Thoracic aorta (tissue), 2 donors: ENCODE data around the gene DNAH8. TPM values are rescaled to one million over a fixed set of nuclear protein-coding genes. Genes with fewer than 3 reads are reported as not detected.

ENCODE experiments used
- ATAC-seq: fragments of 150-250 bp; one replicate; pipeline ENCODE4 v1.8.0; 2017; ENCODE audit warnings: low read depth; ENCODE audit not compliant: insufficient number of reproducible peaks, low FRiP score
- DNase-seq: peaks from one replicate; pipeline ENCODE4 v3.0.0-alpha.2; 2020; ENCODE audit warnings: low spot score
- H3K27ac ChIP-seq, 2 donors: fragments of 200-600 bp; sonication (generic); 1 replicate in 1 of 2; 2 replicates in 1 of 2; pipeline ENCODE4 v1.5.1; 2016; ENCODE audit warnings: mild to moderate bottlenecking in 2 of 2, moderate library complexity in 2 of 2
- H3K27me3 ChIP-seq: fragments of 200-600 bp; sonication (generic); replicated peaks from 2 replicates; pipeline ENCODE4 v1.6.0; 2016; ENCODE audit warnings: mild to moderate bottlenecking; ENCODE audit not compliant: insufficient read depth
- H3K36me3 ChIP-seq: fragments of 200-600 bp; sonication (generic); one replicate; pipeline ENCODE4 v1.5.1; 2016
- H3K4me1 ChIP-seq, 2 donors: fragments of 200-600 bp; sonication (generic); 1 replicate in 1 of 2; 2 replicates in 1 of 2; pipeline versions ENCODE4 v1.5.1 to v1.6.0; 2016; ENCODE audit warnings: low read depth in 2 of 2, mild to moderate bottlenecking in 1 of 2; ENCODE audit not compliant: control insufficient read depth in 1 of 2
- H3K4me3 ChIP-seq: fragments of 200-600 bp; sonication (generic); 2 replicates; pipeline ENCODE4 v1.5.1; 2016; ENCODE audit warnings: mild to moderate bottlenecking
- H3K9me3 ChIP-seq: fragments of 200-600 bp; sonication (generic); 2 replicates; pipeline ENCODE4 v1.5.1; 2016
- total RNA-seq, 2 donors: library from RNA; depleted of rRNA; stranded (reverse); fragments of >200 nt; gene quantifications; one replicate each; pipeline versions ENCODE4 v1.1.0 to v1.2.3, GENCODE V29; 2016
- TF ChIP-seq, protein P1 (sequence below): fragments of 200-600 bp; sonication (generic); IDR thresholded peaks from one replicate; pipeline ENCODE4 v1.5.1; 2019; ENCODE audit warnings: antibody characterized with exemption

Gene DNAH8
- total RNA-seq, 2 donors from 2014 or later = 0.14 TPM; not detected in 1

- no peak overlapping the region for H3K27ac ChIP-seq
- H3K4me1 ChIP-seq = no peaks in the 10 kb centered on the region
- peaks cover 10% of the 10 kb centered on the region for H3K36me3 ChIP-seq
- no peak for ATAC-seq
- H3K4me3 ChIP-seq = no peak overlapping the region
- DNase-seq = no peak
- H3K9me3 ChIP-seq = no peaks in the 10 kb centered on the region
- no peaks in the 10 kb centered on the region for H3K27me3 ChIP-seq
- TF ChIP-seq, protein P1, sequence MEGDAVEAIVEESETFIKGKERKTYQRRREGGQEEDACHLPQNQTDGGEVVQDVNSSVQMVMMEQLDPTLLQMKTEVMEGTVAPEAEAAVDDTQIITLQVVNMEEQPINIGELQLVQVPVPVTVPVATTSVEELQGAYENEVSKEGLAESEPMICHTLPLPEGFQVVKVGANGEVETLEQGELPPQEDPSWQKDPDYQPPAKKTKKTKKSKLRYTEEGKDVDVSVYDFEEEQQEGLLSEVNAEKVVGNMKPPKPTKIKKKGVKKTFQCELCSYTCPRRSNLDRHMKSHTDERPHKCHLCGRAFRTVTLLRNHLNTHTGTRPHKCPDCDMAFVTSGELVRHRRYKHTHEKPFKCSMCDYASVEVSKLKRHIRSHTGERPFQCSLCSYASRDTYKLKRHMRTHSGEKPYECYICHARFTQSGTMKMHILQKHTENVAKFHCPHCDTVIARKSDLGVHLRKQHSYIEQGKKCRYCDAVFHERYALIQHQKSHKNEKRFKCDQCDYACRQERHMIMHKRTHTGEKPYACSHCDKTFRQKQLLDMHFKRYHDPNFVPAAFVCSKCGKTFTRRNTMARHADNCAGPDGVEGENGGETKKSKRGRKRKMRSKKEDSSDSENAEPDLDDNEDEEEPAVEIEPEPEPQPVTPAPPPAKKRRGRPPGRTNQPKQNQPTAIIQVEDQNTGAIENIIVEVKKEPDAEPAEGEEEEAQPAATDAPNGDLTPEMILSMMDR = no peak
Observed at GRCh38 chr6:38676974-38677544, 38.1 kb upstream of the DNAH8 start.

- H3K36me3 ChIP-seq = peaks cover 10% of the 10 kb centered on the region
- TF ChIP-seq, protein P1 = no peak
- no peaks in the 10 kb centered on the region for H3K27me3 ChIP-seq
- no peaks in the 10 kb centered on the region for H3K9me3 ChIP-seq
- no peak overlapping the region for H3K27ac ChIP-seq
- H3K4me1 ChIP-seq = no peaks in the 10 kb centered on the region
- no peak for DNase-seq
- no peak for ATAC-seq
- no peak overlapping the region for H3K4me3 ChIP-seq
Observed at GRCh38 chr6:38678178-38678760, 36.8 kb upstream of the DNAH8 start.

GRCh38 chr6:38679668-38680067, 35.4 kb upstream of the DNAH8 start:
- Histone ChIP-seq H3K36me3 (peaks cover 10% of the 10 kb centered on the region), H3K4me1 (no peaks in the 10 kb centered on the region), H3K27ac (no peak overlapping the region), H3K27me3 (no peaks in the 10 kb centered on the region), H3K9me3 (no peaks in the 10 kb centered on the region), H3K4me3 (no peak overlapping the region)
- no peak for DNase-seq
- no peak for ATAC-seq
- TF ChIP-seq, protein P1 = no peak

DNA sequence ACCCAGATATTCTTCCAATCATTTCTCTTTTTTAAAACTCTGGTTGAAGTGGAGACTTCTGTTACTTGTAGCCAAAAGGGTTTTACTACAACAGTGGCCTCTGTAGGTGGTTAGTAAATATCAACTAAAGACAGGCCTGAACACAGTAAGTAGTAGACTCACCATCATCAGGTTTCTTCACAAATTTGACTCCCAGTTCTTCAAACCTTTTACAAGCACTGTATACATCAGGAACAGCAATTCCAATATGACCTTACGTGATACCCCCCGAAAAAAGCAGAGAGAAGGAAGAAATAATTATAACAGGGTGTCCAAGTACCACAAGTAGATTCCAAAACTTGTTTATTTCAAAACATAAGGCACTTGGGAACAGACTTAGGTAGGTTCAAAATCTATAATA, 33.3 kb upstream of the DNAH8 start:
- no peaks in the 10 kb centered on the region for H3K9me3 ChIP-seq
- H3K4me1 ChIP-seq = peaks cover 0 to 5% of the 10 kb centered on the region in 2 donors
- H3K4me3 ChIP-seq = no peak overlapping the region
- no peak for DNase-seq
- no peak for ATAC-seq
- peaks cover 6% of the 10 kb centered on the region for H3K36me3 ChIP-seq
- no peak overlapping the region for H3K27ac ChIP-seq
- no peaks in the 10 kb centered on the region for H3K27me3 ChIP-seq
- TF ChIP-seq, protein P1 = no peak

GRCh38 chr6:38684237-38684636, 30.9 kb upstream of the DNAH8 start:
- H3K9me3 ChIP-seq = no peaks in the 10 kb centered on the region
- peaks cover 6% of the 10 kb centered on the region for H3K36me3 ChIP-seq
- DNase-seq (no peak), ATAC-seq (no peak)
- TF ChIP-seq, protein P1 = no peak
- H3K4me3 ChIP-seq = no peak overlapping the region
- no peak overlapping the region for H3K27ac ChIP-seq
- no peaks in the 10 kb centered on the region for H3K27me3 ChIP-seq
- H3K4me1 ChIP-seq = peaks cover 4 to 8% of the 10 kb centered on the region in 2 donors
